Measurements from ENCODE around the gene CYP19A1.

CYP19A1 gene

GRCh38 chr15:51290720-51291119 is 47.7 kb downstream of the CYP19A1 start (continued):
- no peak for TF ChIP-seq ZFP3 (tag by site-specific recombination; IDR thresholded peaks at IDR 0.05; ENCODE audit: low read depth)
- TF ChIP-seq ZBTB49 (tag by site-specific recombination; IDR thresholded peaks at IDR 0.05; ENCODE audit: low read depth): no peak
- no peak for TF ChIP-seq ZNF391 (tag by site-specific recombination; IDR thresholded peaks at IDR 0.05; ENCODE audit: borderline replicate concordance, low read depth)
- no peak for TF ChIP-seq ZNF654 (tag by site-specific recombination; IDR thresholded peaks at IDR 0.05; ENCODE audit: low read depth)
- no peak for TF ChIP-seq ZSCAN23 (tag by site-specific recombination; IDR thresholded peaks at IDR 0.05)
- no peak for TF ChIP-seq ZFP41 (tag by site-specific recombination; IDR thresholded peaks at IDR 0.05; ENCODE audit: borderline replicate concordance)
- TF ChIP-seq REST (tag by site-specific recombination; IDR thresholded peaks at IDR 0.05): no peak
- no peak for TF ChIP-seq ZNF626 (tag by site-specific recombination; IDR thresholded peaks at IDR 0.05)
- TF ChIP-seq ZBTB6 (tag by site-specific recombination; IDR thresholded peaks at IDR 0.05): no peak
- no peak for TF ChIP-seq YY2 (tag by site-specific recombination; IDR thresholded peaks at IDR 0.05)
- TF ChIP-seq ZNF530 (tag by site-specific recombination; IDR thresholded peaks at IDR 0.05; ENCODE audit: low read depth): no peak

- H3K36me3 ChIP-seq (ENCODE audit: control insufficient read depth in 2 of 2, insufficient read depth in 1 of 2, low read length in 2 of 2): no peaks in the 10 kb centered on the region
- TF ChIP-seq ZNF521 (tag by site-specific recombination; IDR thresholded peaks at IDR 0.05) (no peak), ZNF837 (tag by site-specific recombination; IDR thresholded peaks at IDR 0.05) (no peak), ZBTB7A (tag by site-specific recombination; IDR thresholded peaks at IDR 0.05; ENCODE audit: low read depth) (no peak), CTCF (tag by site-specific recombination; IDR thresholded peaks at IDR 0.05) (no peak), ZBTB1 (tag by site-specific recombination; IDR thresholded peaks at IDR 0.05) (no peak), ZNF585B (tag by site-specific recombination; IDR thresholded peaks at IDR 0.05) (no peak), RBAK (tag by site-specific recombination; IDR thresholded peaks at IDR 0.05) (no peak), ZBTB26 (tag by site-specific recombination; optimal IDR thresholded peaks at IDR 0.05) (no peak), ZNF561 (tag by site-specific recombination; IDR thresholded peaks at IDR 0.05; ENCODE audit: borderline replicate concordance) (no peak), ZNF16 (tag by site-specific recombination; IDR thresholded peaks at IDR 0.05; ENCODE audit: low read depth) (no peak), BCL6B (tag by site-specific recombination; IDR thresholded peaks at IDR 0.05) (no peak), ZNF555 (tag by site-specific recombination; conservative IDR thresholded peaks at IDR 0.05) (no peak), ZNF184 (tag by site-specific recombination; IDR thresholded peaks at IDR 0.05) (no peak), ZSCAN5A (tag by site-specific recombination; IDR thresholded peaks at IDR 0.05) (no peak)
- H3K27ac ChIP-seq (ENCODE audit: extremely low read depth, low read depth, low read length): no peak overlapping the region
- no peak overlapping the region for H3K4me3 ChIP-seq (ENCODE audit: low read depth, low read length)
- H3K9me3 ChIP-seq (ENCODE audit: control insufficient read depth, insufficient read depth, low read depth, low read length): no peaks in the 10 kb centered on the region
- no peaks in the 10 kb centered on the region for H3K4me1 ChIP-seq (ENCODE audit: control insufficient read depth, insufficient read depth, low read length)
- CTCF ChIA-PET: interaction anchor here (0.5 kb wide), 1 partner anchor 330 kb away, joined by 6 read pairs; no protein-coding TSS in a partner anchor
- POLR2A ChIA-PET: no interaction called here
Measured at GRCh38 chr15:51289290-51289689, 49.1 kb downstream of the CYP19A1 start.
